Measurements from ENCODE around the gene TIMP4.

DNA sequence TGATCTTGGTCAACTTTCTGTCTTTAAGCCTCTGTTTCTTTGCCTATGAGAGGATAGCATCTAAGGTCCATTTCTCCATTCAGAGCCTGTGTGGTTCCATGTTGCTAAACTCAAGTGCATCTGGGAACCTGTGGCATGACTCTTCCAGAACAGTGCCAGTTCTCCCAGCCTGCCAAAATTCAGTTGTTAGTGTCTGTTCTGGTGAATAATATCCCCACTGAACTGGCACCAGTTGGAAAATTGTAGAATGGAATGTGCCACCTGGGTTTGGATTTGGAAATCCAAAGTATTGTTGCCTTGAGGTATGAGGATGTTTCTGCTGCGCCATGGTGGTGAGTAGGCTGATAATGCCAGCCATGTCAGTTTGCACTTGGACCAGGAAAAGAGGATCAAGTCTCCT lies 31.3 kb downstream of the TIMP4 start:
- TF ChIP-seq CTCF (IDR thresholded peaks at IDR 0.05) (no peak), POLR2A (IDR thresholded peaks at IDR 0.05) (no peak), EP300 (IDR thresholded peaks at IDR 0.05) (no peak)
